Nephron (organoid): Measurements from ENCODE around the gene CEP97.
A peak's percentile ranks its signal among the peaks of the same experiment; 100 is the strongest.
"Not testable (repeated sequence)": the region's sequence is repeated elsewhere in the genome, so short reads cannot be mapped to it uniquely, and the experiment has no call there.

Experiments
- H3K27ac Mint-ChIP-seq, 3 experiments: 2 replicates each; pipeline ENCODE4 v1.8.0; 2020; ENCODE audit warnings: mixed read lengths in 3 of 3, mild to moderate bottlenecking in 2 of 3, moderate library complexity in 1 of 3
- H3K27me3 Mint-ChIP-seq: 2 replicates; pipeline ENCODE4 v1.8.0; 2021; ENCODE audit warnings: low read depth, mild to moderate bottlenecking, moderate library complexity, mixed read lengths
- H3K36me3 Mint-ChIP-seq: 2 replicates; pipeline ENCODE4 v1.8.0; 2020; ENCODE audit warnings: low read depth, mixed read lengths
- H3K4me1 Mint-ChIP-seq: 2 replicates; pipeline ENCODE4 v1.8.0; 2020; ENCODE audit warnings: mixed read lengths
- H3K4me3 Mint-ChIP-seq, 3 experiments: 2 replicates each; pipeline ENCODE4 v1.8.0; 2020; ENCODE audit warnings: mild to moderate bottlenecking in 3 of 3, mixed read lengths in 3 of 3, moderate library complexity in 2 of 3
- H3K9me3 Mint-ChIP-seq: 2 replicates; pipeline ENCODE4 v1.8.0; 2020; ENCODE audit warnings: mixed read lengths
- TF ChIP-seq, protein P1 (sequence below), 3 experiments: fragments of 200-600 bp; sonication (generic); IDR thresholded peaks; one replicate each; pipeline ENCODE4 v1.5.0; 2021; ENCODE audit warnings: antibody characterized with exemption in 3 of 3; ENCODE audit not compliant: unreplicated experiment in 3 of 3

CEP97 gene

DNA sequence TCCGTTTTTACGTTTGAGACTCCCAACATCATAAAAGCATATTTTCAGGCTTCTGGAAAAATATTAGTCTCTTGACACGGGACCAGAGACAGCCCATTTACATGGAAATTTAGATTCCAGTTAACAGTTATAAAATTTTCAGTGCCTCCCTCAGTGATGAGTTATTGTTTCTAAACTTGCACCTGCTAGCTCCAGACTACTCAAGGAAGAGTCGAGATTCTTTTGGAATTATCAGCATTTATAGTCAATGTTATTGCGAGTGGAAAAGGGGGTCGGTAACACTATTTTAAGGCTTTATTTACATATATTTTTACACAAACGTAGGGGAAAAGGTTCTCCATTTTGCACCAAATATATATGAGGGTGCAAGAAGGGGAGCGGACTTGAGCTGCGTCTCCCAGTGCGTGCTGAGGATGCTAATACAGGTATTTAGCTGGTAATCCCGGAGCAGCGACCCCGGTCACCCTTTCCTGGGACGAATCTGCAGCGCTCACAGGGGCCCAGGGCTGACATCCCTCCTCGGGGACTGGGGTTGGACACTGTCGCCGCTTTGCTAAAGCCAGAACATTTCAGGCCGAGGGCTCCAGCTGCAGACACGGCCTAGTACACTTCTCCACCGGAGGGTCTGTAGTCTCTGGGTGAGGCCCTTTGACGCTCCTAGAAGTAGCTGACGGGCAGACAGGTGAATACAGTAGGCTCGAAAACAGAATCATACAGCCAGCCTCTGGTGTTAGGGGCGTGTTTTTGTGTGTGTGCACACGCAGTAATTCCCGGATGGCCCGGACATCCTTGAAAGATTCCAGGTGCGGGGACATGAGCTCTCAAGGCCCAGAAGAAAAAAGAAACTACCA, 46.8 kb upstream of the CEP97 start:
- H3K27me3 Mint-ChIP-seq = no peaks in the 10 kb centered on the region
- H3K27ac Mint-ChIP-seq = peak overlapping the region; percentile 88 to 97 (median 93)
- peak overlapping the region; percentile 91 to 95 (median 94) for H3K4me3 Mint-ChIP-seq
- H3K4me1 Mint-ChIP-seq = peaks cover 18% of the 10 kb centered on the region
- H3K36me3 Mint-ChIP-seq = peaks cover 31% of the 10 kb centered on the region
- no peaks in the 10 kb centered on the region for H3K9me3 Mint-ChIP-seq
- TF ChIP-seq, protein P1, sequence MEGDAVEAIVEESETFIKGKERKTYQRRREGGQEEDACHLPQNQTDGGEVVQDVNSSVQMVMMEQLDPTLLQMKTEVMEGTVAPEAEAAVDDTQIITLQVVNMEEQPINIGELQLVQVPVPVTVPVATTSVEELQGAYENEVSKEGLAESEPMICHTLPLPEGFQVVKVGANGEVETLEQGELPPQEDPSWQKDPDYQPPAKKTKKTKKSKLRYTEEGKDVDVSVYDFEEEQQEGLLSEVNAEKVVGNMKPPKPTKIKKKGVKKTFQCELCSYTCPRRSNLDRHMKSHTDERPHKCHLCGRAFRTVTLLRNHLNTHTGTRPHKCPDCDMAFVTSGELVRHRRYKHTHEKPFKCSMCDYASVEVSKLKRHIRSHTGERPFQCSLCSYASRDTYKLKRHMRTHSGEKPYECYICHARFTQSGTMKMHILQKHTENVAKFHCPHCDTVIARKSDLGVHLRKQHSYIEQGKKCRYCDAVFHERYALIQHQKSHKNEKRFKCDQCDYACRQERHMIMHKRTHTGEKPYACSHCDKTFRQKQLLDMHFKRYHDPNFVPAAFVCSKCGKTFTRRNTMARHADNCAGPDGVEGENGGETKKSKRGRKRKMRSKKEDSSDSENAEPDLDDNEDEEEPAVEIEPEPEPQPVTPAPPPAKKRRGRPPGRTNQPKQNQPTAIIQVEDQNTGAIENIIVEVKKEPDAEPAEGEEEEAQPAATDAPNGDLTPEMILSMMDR (IDR thresholded peaks at IDR 0.05; ENCODE audit: unreplicated experiment in 3 of 3) = peak in 1 of 3 experiments; percentile 2

DNA sequence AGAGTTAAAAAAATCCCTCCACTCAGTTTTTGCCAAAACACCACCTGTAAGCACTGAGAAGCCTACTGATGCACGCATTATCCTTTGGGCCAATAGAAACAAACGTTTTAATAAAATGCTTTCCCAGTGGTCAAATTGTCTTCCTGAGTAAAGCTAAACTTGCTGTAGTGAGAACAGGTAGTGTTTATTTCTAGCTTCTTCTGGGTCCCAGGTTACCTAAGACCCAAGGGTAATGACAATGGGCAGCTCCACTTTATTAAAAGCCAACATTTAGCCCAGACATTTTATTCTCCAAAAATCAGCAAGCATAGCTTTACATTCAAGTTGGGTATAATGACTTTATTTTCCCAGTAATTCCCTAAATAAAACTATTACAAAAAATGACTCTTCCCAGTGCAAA, 45.6 kb upstream of the CEP97 start:
- H3K9me3 Mint-ChIP-seq, H3K27ac Mint-ChIP-seq, H3K27me3 Mint-ChIP-seq, H3K4me3 Mint-ChIP-seq: not testable (repeated sequence)
- peaks cover 18% of the 10 kb centered on the region for H3K4me1 Mint-ChIP-seq
- peaks cover 34% of the 10 kb centered on the region for H3K36me3 Mint-ChIP-seq

DNA sequence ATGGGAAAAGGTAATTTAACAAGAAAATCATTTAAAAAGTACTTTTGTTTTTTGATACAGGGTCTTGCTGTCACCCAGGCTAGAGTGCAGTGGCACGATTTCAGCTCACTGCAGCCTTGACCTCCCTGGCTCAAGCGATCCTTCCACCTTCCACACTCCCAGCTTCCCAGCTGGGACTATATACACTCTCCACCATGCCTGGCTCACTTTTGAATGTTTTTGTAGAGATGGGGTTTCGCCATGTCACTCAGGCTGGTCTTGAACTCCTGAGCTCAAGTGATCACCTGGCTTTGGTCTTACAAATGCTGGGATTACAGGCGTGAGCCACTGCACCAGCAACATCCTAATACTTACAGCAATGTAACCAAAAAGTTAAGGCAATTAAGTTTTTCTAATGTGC, 43.9 kb upstream of the CEP97 start:
- Mint-ChIP-seq H3K27ac (peak overlapping the region in 1 of 3 experiments; percentile 23), H3K9me3 (no peaks in the 10 kb centered on the region), H3K27me3 (no peaks in the 10 kb centered on the region), H3K4me3 (peak overlapping the region in 1 of 3 experiments; percentile 22), H3K4me1 (peaks cover 25% of the 10 kb centered on the region), H3K36me3 (peaks cover 44% of the 10 kb centered on the region)
- TF ChIP-seq, protein P1 (IDR thresholded peaks at IDR 0.05; ENCODE audit: unreplicated experiment in 3 of 3) = no peak

DNA sequence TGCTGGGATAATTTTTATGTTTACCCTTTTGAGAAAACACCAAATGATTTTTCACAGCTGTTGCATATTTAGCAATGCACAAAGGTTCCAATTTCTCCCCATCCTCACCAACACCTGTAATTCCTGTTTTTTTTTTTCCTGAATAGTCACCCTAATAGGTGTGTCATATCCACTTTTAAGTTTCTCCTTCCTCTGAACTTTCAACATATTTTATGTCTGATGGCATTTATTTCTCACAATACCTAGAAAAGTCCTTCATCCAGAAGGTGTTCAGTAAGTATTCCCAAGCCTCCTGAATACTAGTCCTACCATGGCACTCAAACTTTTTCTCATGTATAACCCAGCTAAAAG, 39.4 kb upstream of the CEP97 start:
- H3K4me1 Mint-ChIP-seq = peaks cover 26% of the 10 kb centered on the region
- peak overlapping the region; percentile 94 to 100 (median 99) for H3K27ac Mint-ChIP-seq
- no peaks in the 10 kb centered on the region for H3K9me3 Mint-ChIP-seq
- no peaks in the 10 kb centered on the region for H3K27me3 Mint-ChIP-seq
- TF ChIP-seq, protein P1 (IDR thresholded peaks at IDR 0.05; ENCODE audit: unreplicated experiment in 3 of 3) = no peak
- peak overlapping the region; percentile 99 for H3K4me3 Mint-ChIP-seq
- H3K36me3 Mint-ChIP-seq = peaks cover 42% of the 10 kb centered on the region

DNA sequence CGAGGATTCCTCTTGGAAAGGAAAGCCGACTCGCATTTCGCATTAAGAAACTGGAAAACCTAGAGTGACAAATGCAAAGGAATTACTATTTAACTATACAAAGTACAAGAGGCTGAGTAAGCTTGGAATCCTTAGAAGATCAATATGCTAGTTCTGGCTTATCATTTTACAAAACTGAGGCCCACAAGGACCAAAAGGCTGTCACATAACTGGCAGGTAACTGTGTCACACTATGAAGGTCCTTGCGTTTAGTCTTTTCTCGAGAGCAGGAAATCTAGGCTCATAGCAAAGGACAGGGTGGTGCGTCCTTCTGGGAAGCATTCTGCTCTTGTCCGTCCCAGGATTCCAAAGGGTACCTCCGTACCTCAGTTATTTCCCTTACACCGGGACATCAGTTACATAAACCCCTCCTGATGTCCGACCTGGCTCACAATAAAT, 38.5 kb upstream of the CEP97 start:
- Mint-ChIP-seq H3K4me3 (peak overlapping the region; percentile 99), H3K27ac (peak overlapping the region; percentile 94 to 100 (median 99)), H3K27me3 (no peaks in the 10 kb centered on the region), H3K4me1 (peaks cover 27% of the 10 kb centered on the region), H3K36me3 (peaks cover 33% of the 10 kb centered on the region), H3K9me3 (no peaks in the 10 kb centered on the region)
- TF ChIP-seq, protein P1 (IDR thresholded peaks at IDR 0.05; ENCODE audit: unreplicated experiment in 3 of 3) = no peak

DNA sequence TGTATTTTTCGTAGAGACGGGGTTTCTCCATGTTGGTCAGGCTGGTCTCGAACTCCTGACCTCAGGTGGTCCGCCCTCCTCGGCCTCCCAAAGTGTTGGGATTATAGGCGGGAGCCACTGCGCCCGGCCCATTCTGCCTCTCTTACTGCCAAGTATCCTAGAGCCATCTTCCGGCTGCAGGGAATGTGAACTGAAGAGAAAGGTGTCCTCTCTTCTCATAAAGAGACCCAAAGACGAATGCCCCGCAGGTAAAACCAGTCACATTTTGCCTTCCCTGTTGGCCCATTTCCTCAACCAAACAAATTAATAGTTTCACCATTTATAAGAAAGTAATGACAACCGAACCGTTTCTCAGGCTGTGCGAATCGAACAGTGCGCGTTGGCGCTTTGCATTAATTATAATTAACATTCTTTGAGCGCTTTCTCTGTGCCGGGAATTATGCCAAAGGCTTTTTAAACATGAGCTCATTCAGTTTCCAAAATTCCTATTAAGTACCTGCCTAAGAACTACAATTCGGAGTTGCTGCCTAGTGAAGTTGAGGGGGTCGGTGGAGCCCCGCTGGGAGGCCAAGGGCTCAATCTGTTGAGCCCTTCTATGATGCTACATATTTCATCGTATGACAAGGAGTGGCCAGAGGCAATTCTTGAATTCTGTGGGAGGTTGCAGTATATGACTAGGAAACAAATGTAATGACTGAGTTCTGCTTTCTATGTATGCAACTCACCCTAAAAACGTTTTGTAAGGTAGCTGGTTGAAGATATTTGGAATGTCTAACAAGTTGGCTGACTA, 37.1 kb upstream of the CEP97 start:
- H3K27ac Mint-ChIP-seq = peak overlapping the region; percentile 94 to 100 (median 99)
- H3K27me3 Mint-ChIP-seq = no peaks in the 10 kb centered on the region

More for the DNA sequence above, 37.1 kb upstream of the CEP97 start:
- Mint-ChIP-seq H3K4me1 (peaks cover 34% of the 10 kb centered on the region), H3K4me3 (peak overlapping the region; percentile 99), H3K36me3 (peaks cover 23% of the 10 kb centered on the region), H3K9me3 (no peaks in the 10 kb centered on the region)
- TF ChIP-seq, protein P1 (IDR thresholded peaks at IDR 0.05; ENCODE audit: unreplicated experiment in 3 of 3) = no peak
